Iris pigment epithelial cell (primary cell): ENCODE results near the gene GATA5.

Experiments used
- DNase-seq: peaks from one replicate; pipeline ENCODE4 v3.0.0-alpha.2; 2011; ENCODE audit warnings: low read depth

The GATA5 gene

GRCh38 chr20:62487118-62487517, 11.3 kb upstream of the GATA5 start:
- no peak for DNase-seq

GRCh38 chr20:62486484-62486883, 10.7 kb upstream of the GATA5 start:
- no peak for DNase-seq

DNA sequence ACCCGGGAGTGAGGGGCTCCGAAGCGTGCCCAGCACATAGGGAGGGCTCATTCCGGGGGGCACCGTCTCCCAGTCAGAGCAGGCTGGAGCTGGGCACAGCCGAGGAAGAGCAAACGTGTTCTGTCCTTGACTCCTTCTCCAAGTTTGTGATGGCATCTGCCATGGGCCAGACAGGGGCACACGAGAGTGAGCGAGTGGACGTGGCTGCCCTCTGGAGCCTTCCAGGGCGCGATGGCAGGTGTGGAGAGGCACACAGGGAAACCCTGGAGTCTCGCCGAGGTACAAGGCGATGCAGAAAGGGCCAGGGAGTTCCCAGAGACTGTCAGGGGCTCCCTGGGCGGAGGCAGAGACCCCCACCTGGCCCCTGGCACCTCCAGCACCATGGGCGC, 9.9 kb upstream of the GATA5 start:
- no peak for DNase-seq

DNA sequence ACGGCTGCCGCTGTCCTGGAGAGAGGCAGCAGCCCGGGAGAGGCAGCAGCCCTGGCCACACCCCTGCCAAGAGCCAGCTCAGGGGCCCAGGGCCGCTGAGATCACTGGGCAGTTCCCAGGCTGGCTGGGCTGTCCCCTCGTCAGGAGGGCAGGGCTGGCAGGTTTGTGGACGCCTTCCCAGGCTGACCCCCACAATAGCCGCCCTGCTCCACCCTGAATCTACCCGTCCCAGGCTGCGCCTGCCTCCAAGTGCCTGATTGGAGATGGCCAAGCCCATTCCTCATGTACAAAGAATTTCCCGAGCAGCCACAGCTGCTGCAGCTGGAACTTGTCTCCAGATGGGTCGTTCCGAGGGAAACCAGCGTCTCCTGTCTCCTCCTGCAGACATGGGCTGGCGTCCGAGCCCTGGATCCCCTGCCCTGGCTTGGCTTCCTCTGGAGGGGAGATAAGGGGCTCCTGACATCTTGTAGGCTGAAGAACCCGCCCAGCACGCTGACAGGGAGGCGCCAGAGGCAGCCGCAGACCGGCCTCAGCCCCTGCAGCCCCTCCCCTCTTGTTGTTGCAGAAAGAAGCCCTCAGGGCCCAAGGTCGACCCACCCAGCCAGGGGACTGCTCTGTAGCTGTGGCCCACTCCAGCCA, 9.4 kb upstream of the GATA5 start:
- DNase-seq, result peak; percentile 16

DNA sequence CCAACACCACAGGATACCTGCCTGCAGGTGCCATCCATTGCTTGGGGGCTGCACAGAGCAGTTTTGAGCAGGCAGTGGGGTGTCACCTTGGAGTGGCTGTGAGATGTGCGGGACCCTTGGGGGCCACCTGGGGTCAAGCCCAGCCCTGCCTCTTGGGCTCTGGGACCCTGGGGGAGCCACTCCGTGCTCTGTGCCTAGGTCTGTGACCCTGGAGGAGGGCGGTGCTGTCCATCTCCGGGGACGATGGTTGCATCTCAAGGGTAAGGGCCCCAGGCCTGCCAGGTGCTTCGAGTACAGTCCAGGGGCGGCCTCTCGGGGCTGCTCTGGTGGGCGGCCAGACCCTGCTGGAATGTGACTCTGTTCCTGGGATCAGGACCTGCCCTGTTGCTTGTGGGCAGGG, 8.7 kb upstream of the GATA5 start:
- DNase-seq, result no peak

DNA sequence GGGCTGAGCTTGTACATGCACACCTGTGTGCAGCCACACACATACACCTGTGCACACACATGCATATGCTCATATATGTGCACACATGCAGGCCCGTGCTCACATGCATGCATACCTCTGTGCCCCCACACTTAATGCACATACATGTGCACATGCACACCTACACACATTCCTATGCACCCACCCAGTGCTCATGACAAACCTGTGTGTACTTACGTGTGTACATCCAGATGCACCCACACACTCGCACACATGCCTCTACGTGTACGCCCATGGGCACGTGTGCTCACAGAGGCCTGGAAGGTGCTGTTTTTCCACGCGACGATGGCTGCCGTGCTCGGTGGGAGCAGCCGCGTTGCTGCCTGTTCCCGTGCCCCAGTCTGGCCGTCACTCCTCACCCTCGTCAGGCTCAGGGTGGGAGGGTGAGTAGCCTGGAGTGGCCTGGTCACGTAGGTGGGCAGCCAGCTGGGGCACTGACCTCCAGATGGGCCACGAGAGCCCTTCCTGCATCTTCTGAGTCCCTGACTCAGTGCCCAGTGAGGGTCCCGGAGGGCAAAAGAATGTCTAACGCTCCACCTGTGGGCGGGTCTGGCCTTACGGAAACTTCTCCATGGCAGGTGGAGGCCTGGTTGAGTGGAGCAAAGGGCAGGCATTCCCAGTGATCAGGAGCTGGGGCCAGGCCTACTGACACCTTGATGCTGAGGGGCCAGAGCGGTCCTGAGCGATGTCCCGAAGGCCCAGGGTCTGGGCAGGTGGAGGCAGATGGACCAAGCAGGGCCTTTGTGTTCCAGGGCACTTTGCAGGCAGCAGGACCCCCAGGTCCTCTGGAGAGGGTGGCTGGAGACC, 8.0 kb upstream of the GATA5 start:
- DNase-seq, result no peak

DNA sequence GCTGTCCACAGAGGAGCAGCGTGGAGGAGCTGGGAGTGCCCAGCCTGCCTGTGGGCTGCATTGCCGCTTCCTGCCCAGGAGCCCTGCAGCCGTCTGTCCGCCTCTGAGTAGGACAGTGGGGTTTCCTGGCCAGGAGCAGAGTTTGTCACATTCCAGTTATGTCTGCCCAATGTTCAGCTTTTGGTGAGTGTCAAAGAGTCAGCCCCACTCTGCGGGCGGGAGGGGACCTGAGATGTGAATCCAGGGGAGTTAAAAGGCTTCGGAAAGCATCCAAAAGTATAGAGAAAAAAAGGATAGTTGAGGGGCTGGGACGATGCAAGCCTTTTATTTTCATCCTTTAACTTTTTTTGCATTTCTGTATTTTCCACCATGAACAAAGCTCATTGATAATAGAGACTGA, 7.2 kb upstream of the GATA5 start:
- no peak for DNase-seq

GRCh38 chr20:62482146-62482809, 6.5 kb upstream of the GATA5 start:
- DNase-seq, result no peak

DNA sequence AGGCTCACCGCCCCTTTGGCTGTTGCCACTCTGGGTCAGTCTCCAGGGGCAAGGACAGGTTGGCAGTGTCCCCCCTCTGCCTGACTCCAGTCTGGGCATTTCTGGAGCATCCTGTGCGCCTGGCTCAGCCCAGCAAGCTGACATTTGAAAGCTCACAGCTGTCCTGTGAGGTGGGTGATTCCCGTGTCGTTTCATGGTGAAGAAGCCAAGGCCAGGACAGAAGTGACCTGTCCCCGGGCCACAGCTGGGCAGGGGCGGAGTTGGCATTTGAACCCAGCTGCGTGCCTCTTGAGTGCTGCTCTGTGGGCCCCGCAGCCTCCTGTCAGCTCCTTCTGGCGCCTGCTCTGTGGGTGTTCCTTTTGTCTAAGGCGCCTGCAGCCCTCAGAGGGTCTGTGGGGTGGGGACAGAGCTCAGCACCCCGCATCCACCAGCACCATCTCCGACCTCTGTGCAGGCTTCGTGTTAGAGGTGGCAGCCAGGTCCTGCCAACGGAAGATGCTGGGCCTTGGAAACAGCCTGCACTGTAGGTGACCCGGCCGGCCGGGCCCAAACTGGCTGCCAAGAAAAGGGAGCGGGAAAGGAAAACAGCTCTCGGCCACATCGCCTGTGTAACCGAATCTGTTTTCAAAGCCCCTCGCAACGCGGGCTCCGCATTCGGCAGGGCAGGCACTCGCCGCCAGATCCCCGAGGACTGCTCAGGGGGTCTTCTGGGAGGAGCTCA, 5.8 kb upstream of the GATA5 start:
- no peak for DNase-seq

GRCh38 chr20:62480318-62480717, 4.5 kb upstream of the GATA5 start:
- DNase-seq, result no peak

DNA sequence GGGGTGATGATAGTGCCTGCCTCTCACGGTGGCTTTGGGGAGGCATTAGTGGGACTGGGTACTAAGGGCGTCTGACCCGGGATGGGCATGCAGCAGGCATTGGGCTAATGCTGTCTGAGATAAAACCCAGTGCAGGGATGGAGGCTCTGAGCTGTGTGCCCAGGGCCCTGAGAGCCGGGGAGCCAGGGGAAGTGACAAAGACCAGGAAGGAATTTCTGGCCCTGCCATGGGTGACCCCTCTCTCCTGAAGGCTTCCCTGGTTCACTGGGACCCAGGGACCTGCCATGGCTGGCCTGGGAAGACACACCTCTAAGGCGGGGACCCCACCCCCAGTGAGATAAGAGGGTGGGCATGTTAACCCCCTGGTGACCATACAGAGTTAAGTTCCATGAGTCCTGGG, 3.9 kb upstream of the GATA5 start:
- DNase-seq, result no peak

GRCh38 chr20:62479156-62479555, 3.4 kb upstream of the GATA5 start:
- no peak for DNase-seq

- no peak for DNase-seq
Observed at GRCh38 chr20:62477669-62478455, 2.1 kb upstream of the GATA5 start.

GRCh38 chr20:62476056-62476838, 452 bp upstream of the GATA5 start:
- no peak for DNase-seq

GRCh38 chr20:62475027-62475771, 596 bp downstream of the GATA5 start:
- DNase-seq, result no peak

DNA sequence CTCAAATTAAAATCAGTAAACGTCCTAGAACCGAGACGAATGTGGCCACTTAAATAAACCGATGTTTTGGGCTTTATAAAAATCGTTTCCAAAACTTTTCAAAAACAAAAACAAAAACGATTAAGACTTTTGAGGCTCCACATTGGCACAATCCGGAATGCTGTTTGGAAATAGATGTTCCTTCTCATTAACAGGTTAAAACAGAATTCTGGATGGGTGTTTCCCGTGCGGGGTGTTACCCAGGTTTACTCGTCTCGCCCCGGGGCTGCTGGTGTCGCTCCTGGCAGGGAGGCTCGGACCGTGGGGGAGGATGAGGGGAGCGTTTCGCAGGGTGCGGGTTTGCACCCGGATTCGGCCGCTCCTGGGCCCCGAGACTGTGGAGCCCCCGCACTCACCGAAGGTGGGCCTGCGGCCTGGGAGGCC, 1.2 kb downstream of the GATA5 start:
- DNase-seq, result no peak

DNA sequence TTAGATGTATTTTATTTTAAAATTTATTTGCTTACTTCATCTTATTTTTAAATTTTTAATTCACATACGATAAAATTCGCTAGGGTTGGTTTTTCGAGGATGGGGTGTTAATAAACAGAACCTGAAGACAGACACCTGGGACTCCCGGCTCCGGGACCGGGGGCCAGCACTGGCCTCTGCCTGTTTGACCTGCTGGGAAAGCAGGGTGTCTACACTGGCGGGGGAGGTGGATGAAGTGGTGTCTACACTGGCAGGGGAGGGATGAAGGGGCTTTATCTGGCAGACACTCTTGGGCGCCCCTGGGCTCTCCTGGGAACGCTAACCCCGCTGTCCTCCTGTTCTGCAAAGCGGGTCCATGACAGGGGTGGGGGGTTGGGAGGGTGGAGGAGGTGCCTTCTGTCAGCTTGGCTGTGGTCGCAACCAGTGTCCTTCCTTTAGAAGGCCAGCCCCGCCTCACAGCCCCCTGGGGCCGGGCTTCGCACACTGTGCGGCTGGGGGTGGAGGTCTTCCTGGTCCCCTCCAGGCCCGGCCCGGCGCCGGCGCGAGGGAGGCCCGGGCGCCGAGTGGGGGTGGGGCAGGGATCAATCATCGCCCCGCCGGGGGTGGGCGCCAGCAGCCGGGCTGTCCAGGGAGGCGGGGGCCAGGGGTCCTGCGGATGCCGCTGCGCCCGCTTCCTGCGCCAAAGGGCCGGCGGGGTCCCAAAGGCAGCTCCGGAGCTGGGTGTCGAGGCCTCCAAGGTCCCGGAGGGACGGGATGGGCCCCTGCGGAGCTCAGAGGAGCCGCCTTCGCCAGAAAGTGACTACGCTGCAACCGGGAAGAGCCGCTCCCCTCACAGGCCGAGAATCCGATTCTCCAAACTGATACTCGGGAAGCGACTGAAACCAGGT, 1.8 kb downstream of the GATA5 start:
- no peak for DNase-seq

DNA sequence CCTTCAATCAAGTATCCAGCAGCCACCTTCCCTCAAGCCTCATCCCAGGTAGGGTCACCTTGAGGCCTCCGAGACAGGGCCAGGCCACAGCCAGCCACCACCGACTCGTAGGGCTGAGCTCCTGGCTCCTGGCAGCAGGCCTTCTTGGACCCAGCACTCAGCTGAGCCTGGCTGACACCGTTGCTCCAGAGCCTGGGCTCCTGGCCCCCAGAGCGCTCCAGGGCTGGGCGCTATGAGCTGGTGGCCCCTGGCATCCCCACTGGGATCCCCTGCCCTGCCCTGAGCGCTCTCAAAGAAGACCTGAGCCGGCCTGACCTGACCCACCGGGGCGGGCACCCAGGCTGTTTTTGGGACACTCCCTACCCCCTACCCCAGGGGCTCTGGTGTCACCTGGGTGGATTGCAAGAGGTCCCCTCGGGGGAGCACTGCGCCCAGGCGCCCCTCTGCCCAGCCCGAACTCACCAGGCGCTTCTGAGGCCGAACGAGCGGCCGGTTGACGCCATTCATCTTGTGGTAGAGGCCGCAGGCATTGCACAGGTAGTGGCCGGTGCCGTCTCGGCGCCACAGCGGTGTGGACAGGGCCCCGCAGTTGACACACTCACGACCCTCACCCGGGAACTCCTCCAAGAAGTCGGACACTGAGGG, 2.7 kb downstream of the GATA5 start:
- DNase-seq, result no peak
